GM21360 (cell line): Measurements from ENCODE around the gene ITPKC.
"Not testable (repeated sequence)": the region's sequence is repeated elsewhere in the genome, so short reads cannot be mapped to it uniquely, and the experiment has no call there.

Source experiments
- ATAC-seq: cut with Tn5 transposase; IDR thresholded peaks from one replicate; pipeline ENCODE4 v1.9.1; 2021; ENCODE audit warnings: mild to moderate bottlenecking, moderate library complexity; ENCODE audit not compliant: unreplicated experiment

Gene ITPKC

GRCh38 chr19:40758491-40758890 is 41.6 kb downstream of the ITPKC start:
- ATAC-seq = no peak

- ATAC-seq = no peak
Measured at GRCh38 chr19:40759352-40759751, 42.4 kb downstream of the ITPKC start.

- no peak for ATAC-seq
Measured at GRCh38 chr19:40762754-40763470, 46.0 kb downstream of the ITPKC start.

GRCh38 chr19:40763526-40763925 is 46.6 kb downstream of the ITPKC start:
- no peak for ATAC-seq

- no peak for ATAC-seq
Measured at GRCh38 chr19:40763963-40764362, 47.1 kb downstream of the ITPKC start.

DNA sequence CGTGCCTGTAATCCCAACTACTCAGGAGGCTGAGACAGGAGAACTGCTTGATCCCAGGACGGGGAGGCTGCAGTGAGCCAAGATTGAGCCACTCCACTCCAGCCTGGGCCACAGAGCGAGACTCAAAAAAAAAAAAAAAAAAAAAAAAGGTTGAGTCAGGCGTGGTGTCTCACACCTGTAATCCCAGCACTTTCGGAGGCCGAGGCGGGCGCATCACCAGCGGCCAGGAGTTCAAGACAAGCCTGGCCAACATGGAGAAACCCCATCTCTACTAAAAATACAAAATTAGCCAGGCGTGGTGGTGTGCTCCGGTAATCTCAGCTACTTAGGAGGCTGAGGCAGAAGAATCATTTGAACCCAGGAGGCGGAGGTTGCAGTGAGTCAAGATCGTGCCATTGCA is 49.5 kb downstream of the ITPKC start:
- not testable (repeated sequence) for ATAC-seq

DNA sequence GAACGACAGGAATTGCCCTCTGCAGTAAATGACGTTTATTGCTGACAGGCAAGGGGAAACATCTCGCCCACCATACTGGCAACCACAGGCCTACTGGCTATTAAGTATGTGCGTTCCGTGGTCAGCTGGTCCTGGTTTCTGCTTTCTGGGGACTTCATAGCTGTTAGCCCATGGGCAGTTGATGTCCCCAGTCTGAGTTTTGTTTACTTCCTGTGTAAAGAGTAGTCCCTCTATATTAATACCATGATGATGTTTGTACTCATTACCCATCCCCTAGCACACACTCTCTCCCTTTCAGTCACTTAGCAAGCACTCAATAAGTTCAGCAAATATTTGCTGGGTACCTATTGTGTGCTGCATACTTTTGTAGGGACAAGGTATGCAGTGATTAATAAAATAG is 52.0 kb downstream of the ITPKC start:
- no peak for ATAC-seq

- ATAC-seq = not testable (repeated sequence)
Measured at GRCh38 chr19:40771101-40771862, 54.4 kb downstream of the ITPKC start.

DNA sequence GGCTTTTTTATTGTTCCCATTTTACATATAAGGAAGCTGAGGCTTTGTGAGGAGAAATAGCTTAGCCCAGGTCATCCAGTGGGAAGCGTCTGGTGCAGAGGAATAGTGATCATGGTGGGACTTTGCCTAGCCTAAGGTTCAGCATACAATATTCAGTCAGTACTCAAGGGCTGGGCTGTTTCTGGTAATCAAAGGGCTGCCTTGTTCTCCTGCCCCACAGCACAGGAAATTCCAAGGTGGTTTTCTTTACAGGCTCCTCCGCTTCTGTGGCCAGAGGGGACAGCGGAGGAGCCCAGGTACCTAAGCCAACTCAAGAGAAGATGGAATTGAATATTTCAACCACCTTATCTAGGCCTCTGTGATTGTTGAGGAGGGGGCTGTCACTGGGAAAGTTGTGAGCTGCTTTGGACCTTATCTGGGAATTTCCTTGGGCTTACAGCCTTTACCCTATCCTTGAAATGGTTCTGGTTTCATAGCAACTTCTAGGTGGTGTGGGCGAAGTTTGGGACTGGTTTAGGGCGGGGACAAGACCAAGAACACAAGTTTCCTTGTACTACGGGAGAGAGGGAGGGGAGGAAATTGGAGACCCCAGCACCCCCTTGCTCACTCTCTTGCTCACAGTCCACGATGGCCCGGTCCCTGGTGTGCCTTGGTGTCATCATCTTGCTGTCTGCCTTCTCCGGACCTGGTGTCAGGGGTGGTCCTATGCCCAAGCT is 58.2 kb downstream of the ITPKC start, which contains the start of gene MIA:
MIA (plus strand) TSS at position 606 of the 716 bp plus-strand sequence; CDS start at position 628, 22 bp downstream.
- ATAC-seq = no peak

DNA sequence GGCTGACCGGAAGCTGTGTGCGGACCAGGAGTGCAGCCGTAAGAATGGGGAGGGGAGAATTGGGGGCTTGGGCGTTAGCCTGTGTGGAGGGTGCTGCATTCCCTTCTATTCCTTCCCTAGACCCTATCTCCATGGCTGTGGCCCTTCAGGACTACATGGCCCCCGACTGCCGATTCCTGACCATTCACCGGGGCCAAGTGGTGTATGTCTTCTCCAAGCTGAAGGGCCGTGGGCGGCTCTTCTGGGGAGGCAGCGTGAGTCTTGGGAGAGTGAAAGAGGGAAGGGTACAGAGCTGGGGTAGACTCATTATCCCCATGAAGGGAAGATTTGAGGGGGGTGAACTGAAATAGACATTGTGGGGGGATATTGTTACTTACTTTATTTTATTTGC is 58.7 kb downstream of the ITPKC start:
- ATAC-seq = no peak

GRCh38 chr19:40776364-40776763 is 59.5 kb downstream of the ITPKC start:
- ATAC-seq = no peak

- peak; percentile 51 for ATAC-seq
Measured at GRCh38 chr19:40776932-40777644, 60.2 kb downstream of the ITPKC start.

- ATAC-seq = no peak
Measured at GRCh38 chr19:40777645-40777936, 60.7 kb downstream of the ITPKC start.

- peak; percentile 52 for ATAC-seq
Measured at GRCh38 chr19:40777937-40778705, 61.2 kb downstream of the ITPKC start, which contains the start of gene RAB4B. TSS of gene RAB4B (plus strand) at chr19:40778247. CDS start at chr19:40778376, 129 bp downstream.

- ATAC-seq = no peak
Measured at GRCh38 chr19:40778706-40779284, 61.9 kb downstream of the ITPKC start.

- no peak for ATAC-seq
Measured at GRCh38 chr19:40780582-40780981, 63.7 kb downstream of the ITPKC start.

GRCh38 chr19:40781140-40781539 is 64.2 kb downstream of the ITPKC start:
- ATAC-seq = no peak

DNA sequence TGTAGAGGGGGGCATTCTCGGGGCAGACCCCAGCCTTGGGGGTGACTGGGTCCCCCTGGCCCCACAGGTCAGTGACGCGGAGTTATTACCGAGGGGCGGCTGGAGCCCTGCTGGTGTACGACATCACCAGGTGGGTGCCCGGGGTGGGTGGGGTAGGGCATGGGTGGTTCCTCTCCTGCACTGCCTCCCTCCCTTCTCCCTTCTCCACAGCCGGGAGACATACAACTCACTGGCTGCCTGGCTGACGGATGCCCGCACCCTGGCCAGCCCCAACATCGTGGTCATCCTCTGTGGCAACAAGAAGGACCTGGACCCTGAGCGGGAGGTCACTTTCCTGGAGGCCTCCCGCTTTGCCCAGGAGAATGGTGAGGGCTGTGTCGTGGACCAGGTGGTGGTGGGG is 66.8 kb downstream of the ITPKC start:
- ATAC-seq = no peak

- ATAC-seq = not testable (repeated sequence)
Measured at GRCh38 chr19:40784146-40784545, 67.2 kb downstream of the ITPKC start.

DNA sequence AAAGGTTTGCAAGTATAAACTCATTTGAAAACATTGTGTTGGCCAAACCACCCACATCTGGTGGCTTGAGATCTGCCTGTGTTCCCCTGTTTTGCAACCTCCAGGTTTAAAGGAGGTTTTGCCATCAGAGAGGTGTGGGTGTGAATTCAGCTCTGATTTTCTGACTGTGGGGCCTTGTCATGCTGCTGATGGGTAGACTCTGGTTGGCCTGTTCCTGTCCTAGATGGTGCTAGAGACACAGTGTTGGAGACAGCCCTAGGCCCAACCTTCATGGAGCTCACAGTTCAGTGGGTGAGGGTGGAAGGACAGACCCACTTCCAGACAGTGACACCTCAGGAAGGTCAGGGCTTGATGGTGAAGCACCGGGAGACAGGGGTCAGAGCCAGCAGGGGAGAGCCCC is 68.6 kb downstream of the ITPKC start:
- ATAC-seq = no peak
